ENCODE measurements around the gene PLPPR1.
"Not testable (repeated sequence)": the region's sequence is repeated elsewhere in the genome, so short reads cannot be mapped to it uniquely, and the experiment has no call there.

The PLPPR1 gene

GRCh38 chr9:101269591-101270283 is 241.2 kb downstream of the PLPPR1 start:
- no peak overlapping the region for H3K27ac ChIP-seq
- TF ChIP-seq CTCF (IDR thresholded peaks at IDR 0.05) (no peak), ZFX (IDR thresholded peaks at IDR 0.05; ENCODE audit: borderline replicate concordance) (no peak)

- H3K27ac ChIP-seq: no peak overlapping the region
- TF ChIP-seq CTCF (IDR thresholded peaks at IDR 0.05) (no peak), ZFX (IDR thresholded peaks at IDR 0.05; ENCODE audit: borderline replicate concordance) (no peak)
Measured at GRCh38 chr9:101270302-101270701, 241.8 kb downstream of the PLPPR1 start.

DNA sequence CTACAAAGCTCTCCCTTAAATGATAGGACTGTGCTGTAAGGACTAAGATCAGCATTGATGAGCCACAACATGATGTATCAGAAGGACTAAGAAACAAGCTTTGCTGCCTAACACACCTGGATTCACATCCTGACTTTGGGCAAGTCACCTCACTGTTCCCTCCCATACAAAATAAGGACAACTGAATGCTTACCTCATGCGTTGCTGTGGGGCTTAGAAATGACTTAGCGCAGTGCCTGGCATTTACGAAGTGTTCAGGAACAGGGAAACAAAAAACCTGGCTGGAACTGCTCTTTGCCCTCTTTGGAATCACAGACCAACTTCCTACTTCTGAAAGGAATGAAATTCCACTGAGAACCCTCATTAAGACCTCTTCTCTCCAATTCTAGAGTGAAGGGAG is 242.6 kb downstream of the PLPPR1 start:
- no peak for TF ChIP-seq ZFX (IDR thresholded peaks at IDR 0.05; ENCODE audit: borderline replicate concordance)
- no peak for TF ChIP-seq CTCF (IDR thresholded peaks at IDR 0.05)
- H3K27ac ChIP-seq: no peak overlapping the region

GRCh38 chr9:101274971-101275768 is 246.6 kb downstream of the PLPPR1 start:
- TF ChIP-seq CTCF (IDR thresholded peaks at IDR 0.05) (no peak), ZFX (IDR thresholded peaks at IDR 0.05; ENCODE audit: borderline replicate concordance) (no peak)
- no peak overlapping the region for H3K27ac ChIP-seq

DNA sequence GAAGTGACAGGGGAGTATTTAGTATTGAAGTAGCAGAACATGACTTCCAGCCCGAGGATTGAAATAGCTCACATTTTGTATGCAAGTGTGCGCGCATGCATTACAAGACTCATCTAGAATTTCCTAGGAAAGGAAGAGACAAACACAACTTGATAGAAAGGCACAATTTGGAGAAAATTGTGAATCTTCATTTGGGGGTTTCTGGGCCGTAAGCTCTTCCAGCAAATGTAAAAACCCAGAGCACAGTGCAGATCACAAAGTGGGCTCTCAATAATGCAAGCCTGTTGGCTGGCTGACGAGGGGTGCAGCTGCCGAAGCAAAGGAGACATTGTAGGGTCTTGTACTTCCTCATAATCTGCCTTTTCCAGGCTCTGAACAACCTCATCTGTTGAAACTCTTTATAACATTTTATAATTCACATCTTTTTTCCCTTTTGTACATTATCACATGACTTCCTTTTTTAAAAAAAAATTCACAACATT is 247.3 kb downstream of the PLPPR1 start:
- no peak for TF ChIP-seq ZFX (IDR thresholded peaks at IDR 0.05; ENCODE audit: borderline replicate concordance)
- TF ChIP-seq CTCF (IDR thresholded peaks at IDR 0.05): no peak
- no peak overlapping the region for H3K27ac ChIP-seq

GRCh38 chr9:101291043-101291442 is 262.5 kb downstream of the PLPPR1 start:
- H3K27ac ChIP-seq: not testable (repeated sequence)

DNA sequence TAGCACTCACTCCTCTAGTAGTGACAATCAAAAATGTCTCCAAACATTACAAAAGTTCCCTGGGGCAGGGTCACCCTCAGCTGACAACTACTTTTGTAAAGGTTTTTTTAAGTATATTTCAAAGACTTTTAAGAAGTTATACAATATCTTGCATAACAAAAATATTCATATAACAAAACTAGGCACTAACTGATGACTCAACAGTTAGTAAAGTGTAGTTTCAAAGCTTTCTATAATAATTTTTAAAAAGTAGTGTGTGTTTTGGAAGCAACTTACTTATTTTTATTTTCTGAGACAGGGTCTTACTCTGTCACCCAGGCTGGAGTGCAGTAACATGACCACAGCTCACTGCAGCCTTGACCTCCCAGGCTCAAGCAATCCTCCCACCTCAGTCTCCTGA is 271.4 kb downstream of the PLPPR1 start:
- H3K27ac ChIP-seq: no peak overlapping the region
- TF ChIP-seq CTCF (IDR thresholded peaks at IDR 0.05): no peak
- no peak for TF ChIP-seq ZFX (IDR thresholded peaks at IDR 0.05; ENCODE audit: borderline replicate concordance)
